MM.1S (cell line): Measurements from ENCODE around the gene ANTXRL.

Source experiments
- EZH2 ChIP-seq: fragments of 300-600 bp; sonication (generic); optimal IDR thresholded peaks from 2 replicates; pipeline ENCODE3; 2017; ENCODE audit warnings: low read depth, mild to moderate bottlenecking, antibody characterized with exemption, low read length, mixed read lengths
- EZH2phosphoT487 ChIP-seq: fragments of 300-600 bp; sonication (generic); IDR thresholded peaks from 2 replicates; pipeline ENCODE4 v1.6.1; 2018; ENCODE audit warnings: antibody characterized with exemption, low read length
- TF ChIP-seq, protein P1 (sequence below): fragments of 300-600 bp; sonication (generic); IDR thresholded peaks from 2 replicates; pipeline ENCODE4 v1.5.1; 2016; ENCODE audit warnings: antibody characterized with exemption, low read length, mixed read lengths

DNA sequence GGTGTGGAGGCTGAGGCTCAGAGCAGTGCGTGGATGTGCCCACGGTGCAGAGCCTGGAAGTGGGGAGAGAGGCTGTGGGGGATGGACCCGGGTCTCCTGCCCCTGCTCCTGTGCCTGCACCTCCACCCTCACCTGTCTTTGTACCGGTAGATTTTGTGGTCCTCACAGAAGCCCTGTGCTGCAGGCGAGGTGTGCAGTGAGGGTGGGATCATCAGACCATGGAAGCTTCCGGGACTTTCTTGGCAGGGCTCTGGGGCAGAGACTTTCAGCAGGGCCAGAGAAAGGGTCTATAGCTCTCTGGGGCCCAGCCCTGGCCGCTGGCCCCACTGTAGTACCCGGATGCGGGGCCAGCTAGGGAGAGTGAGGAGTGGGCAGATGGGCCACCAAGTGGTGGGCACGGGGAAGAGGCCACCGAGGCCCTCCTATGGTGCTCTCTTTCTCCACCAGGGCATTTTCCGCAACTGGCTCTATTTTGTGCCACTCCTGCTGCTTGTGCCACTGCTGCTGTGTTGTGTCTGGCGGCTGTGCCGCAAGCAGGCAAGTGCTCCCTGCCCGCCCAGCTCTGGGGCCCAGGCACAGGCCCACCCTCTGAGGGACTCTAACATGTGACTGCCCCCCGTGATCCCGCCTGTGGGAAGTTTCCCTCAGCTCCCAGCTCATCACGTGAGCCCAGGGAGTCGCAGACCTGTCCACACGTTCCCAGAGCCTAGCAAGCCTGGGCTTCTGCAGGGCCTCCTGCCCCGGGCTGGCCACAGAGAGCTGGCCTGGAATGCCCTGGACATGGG lies 22.1 kb downstream of the ANTXRL start:
- TF ChIP-seq EZH2 (no peak), EZH2phosphoT487 (no peak)
- TF ChIP-seq, protein P1, sequence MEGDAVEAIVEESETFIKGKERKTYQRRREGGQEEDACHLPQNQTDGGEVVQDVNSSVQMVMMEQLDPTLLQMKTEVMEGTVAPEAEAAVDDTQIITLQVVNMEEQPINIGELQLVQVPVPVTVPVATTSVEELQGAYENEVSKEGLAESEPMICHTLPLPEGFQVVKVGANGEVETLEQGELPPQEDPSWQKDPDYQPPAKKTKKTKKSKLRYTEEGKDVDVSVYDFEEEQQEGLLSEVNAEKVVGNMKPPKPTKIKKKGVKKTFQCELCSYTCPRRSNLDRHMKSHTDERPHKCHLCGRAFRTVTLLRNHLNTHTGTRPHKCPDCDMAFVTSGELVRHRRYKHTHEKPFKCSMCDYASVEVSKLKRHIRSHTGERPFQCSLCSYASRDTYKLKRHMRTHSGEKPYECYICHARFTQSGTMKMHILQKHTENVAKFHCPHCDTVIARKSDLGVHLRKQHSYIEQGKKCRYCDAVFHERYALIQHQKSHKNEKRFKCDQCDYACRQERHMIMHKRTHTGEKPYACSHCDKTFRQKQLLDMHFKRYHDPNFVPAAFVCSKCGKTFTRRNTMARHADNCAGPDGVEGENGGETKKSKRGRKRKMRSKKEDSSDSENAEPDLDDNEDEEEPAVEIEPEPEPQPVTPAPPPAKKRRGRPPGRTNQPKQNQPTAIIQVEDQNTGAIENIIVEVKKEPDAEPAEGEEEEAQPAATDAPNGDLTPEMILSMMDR = no peak
